Urothelium cell line (cell line): ENCODE data around the gene PML.
A peak's percentile ranks its signal among the peaks of the same experiment; 100 is the strongest.

ENCODE experiments used
- DNase-seq: peaks from one replicate; pipeline ENCODE4 v3.0.0; 2011; ENCODE audit warnings: low spot score, mixed read lengths
- FAIRE-seq: peaks from 2 replicates; lab custom pipeline; 2011; peaks lifted over from hg19 to GRCh38; lab: Jason Lieb, UNC

The PML gene

DNA sequence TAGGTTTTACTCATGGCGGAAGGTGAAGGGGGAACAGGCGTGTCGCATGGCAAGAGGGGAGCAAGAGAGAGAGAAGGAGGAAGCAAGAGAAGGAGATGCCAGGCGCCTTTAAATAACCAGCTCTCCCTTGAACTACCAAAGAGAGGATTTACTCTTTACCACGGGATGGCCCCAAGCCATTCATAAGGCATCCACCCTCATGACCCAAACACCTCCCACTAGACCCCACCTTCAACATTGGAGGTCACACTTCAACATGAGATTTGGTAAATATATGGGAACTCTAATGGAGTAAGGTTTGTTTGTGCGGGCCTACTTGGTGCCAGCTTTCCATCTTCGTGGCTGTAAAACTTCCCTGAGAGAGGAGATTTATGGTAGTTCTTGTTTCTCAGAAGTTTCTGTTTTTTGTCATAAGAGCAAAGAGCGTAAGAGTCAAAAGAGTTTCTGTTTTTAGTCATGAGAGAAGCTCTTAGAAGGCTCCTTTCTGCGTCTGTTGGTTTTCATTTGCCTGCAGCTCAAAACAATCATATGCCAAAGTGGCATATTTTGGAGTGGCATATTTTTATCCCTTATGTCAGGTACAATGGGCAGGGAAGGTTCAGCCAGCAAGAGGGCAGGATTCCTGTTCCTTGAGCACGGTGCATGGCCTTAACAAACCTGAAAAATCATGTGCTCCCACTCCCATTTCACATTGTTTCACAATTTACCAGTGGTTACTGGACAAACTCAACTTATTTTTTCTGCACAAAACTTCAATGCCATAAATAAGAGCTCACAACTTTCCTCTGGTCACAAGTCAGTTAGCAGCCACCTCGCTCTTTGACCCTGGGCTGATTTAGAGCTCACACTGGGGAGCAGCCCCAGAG is 12.5 kb downstream of the PML start:
- DNase-seq (no peak), FAIRE-seq (no peak)

DNA sequence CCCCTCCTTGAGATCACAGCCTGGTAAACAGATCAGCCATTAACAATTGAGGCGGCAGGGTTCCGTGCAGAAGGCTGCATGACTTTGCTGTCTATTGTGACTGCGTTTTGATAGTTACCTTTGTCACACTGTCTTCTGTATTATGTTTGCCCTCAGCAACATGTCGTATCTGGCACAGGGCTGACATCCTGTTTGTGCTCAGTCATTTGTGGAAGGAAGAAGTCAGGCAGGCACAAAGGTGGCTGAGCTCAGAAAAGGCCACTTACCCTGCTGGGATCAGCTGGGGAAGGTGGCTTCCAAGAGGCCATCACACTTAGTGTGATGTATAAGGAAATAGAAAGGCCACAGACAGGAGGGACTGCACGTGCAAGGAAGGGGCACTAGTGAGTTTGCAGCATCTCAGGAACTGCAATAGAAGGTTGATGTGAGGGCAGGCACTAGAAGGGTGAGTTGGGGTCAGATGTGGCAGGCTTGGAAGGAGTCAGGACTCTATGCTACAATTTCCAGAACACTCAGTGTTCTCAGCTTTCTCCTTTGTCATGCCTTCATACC is 13.4 kb downstream of the PML start:
- FAIRE-seq (no peak), DNase-seq (no peak)

DNA sequence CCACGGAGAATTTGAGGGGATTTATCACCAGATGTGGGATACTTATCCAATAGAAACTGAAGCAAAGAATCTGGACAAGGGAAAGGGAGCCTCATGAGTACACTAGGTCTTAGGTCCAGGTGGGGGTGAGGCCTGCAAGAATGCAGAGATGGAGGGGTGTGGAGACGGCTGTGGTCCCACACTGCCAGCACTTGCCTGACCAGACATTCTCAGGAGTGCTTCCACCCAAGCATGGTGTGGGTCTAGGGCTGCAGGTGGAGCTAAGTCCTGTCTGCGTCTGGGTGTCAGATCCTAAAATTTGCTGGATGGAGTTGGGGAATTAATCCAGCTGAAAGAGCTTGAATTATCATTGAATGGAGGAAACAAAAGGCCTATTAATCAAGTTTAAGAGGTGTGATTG is 14.4 kb downstream of the PML start:
- DNase-seq: no peak
- no peak for FAIRE-seq

DNA sequence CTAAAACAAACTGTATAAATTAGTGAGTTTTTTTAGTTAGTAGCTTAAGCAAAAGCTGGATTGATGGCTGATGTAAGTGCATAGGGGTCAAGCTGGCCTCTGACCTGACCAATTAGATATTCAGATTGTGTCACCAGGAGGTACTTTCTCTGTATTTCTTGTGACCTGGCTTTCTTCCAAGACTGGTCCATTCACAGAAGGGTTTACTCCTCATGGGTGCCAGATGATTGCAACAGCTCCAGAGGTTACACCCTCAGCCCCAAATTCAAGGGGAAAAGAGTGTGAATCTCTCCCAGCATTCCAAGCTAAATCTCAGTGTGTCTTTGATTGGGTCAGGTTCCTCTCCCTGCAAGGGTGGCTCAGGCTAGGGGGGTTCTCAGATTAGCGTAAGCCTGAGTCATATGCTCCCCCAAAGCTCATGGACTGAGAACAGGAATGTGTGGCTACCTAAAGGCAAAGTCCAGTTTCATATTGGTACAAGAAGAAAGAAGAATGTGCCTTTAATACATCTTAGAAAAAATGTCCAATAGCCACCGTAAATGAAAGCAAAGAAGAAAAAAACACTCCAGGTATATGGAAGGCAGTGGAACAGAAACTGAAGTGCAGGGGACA is 16.5 kb downstream of the PML start:
- FAIRE-seq (no peak), DNase-seq (no peak)

DNA sequence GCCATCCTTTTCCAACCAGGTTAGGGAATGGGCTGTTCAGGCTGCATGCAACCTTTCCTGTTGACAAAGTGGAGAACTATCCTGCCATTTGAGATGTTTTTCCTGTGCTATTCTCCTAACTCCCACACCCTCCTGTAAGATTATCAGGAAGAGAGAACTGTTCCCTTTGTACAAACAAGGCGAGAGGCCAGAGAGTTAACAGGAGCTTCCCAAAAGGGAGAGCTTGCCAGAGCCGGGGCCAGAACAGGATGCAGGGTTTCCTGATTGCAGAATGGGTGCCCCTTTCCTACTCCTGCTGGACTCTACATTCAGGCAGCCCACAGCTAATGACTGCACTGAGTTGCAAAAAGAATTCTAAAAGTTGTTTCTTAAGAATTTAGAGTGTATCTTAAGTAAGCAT is 17.1 kb downstream of the PML start:
- DNase-seq: no peak
- no peak for FAIRE-seq

DNA sequence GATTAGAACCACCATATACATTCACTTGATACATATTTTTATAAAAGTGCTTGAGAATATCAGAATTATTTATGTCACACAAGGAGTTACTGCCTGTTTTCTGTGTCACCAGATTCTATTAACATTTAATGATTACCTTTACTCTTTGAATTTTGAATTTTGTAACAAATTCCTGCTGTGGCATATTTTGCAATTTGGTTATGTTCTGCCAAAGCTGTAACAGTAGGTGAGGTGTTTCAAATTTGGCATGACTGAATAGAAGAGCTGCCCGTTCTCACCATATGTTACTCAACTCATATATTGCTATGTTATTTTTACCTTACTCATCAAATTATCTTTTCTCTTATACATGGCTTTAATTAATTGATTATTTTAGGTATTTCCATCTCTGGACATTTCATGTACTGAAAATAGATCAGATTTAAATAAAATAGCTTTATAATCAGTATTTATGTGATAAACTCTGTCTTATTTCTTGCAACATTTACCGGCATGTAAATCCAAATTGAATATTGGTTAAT is 18.9 kb downstream of the PML start:
- no peak for FAIRE-seq
- no peak for DNase-seq

DNA sequence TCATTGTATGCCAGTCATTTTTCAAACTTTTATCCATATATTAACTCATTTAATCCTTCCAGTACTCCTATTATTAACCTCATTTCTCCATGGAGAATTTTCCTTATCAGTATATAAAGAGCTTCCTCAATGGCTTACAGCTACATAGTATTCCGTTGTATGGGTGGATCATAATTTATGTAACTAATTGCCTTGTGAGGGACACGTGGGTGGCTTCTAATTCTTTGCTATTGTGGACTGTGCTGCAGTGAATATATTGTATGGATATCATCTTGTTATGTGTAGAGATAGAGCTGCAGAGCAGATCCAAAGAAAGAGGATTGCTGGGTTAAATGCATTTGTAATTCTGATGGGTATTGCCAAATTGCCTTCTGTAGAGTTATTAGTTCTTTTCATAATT is 25.2 kb downstream of the PML start:
- DNase-seq (no peak), FAIRE-seq (no peak)

DNA sequence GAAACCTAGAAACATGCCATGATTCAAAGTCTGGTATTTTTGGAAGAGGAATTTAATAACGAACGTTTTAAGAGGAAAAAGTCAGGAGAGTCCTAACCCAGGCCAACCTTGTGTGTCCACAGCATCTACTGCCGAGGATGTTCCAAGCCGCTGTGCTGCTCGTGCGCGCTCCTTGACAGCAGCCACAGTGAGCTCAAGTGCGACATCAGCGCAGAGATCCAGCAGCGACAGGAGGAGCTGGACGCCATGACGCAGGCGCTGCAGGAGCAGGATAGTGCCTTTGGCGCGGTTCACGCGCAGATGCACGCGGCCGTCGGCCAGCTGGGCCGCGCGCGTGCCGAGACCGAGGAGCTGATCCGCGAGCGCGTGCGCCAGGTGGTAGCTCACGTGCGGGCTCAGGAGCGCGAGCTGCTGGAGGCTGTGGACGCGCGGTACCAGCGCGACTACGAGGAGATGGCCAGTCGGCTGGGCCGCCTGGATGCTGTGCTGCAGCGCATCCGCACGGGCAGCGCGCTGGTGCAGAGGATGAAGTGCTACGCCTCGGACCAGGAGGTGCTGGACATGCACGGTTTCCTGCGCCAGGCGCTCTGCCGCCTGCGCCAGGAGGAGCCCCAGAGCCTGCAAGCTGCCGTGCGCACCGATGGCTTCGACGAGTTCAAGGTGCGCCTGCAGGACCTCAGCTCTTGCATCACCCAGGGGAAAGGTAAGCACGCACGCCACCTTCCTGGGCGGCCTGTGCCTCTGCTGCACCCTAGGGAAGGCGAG is 28.4 kb downstream of the PML start:
- DNase-seq (no peak), FAIRE-seq (no peak)

DNA sequence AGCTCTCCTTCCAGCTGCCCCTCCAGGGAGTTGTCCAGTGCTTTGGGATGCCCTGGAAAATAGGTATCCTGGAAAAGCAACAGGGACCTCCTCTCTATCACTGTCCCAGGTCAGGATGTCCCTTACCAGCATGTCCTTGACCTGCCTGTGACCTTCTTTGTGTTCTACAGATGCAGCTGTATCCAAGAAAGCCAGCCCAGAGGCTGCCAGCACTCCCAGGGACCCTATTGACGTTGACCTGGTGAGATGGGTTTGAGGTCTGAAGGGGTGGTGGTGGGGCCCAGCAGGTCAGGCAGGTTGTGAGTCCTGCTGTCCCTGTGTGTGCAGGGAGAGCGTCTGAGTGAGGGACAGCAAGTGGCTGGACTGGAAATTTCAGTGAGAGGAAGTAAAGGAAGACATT is 30.2 kb downstream of the PML start:
- DNase-seq (no peak), FAIRE-seq (no peak)

DNA sequence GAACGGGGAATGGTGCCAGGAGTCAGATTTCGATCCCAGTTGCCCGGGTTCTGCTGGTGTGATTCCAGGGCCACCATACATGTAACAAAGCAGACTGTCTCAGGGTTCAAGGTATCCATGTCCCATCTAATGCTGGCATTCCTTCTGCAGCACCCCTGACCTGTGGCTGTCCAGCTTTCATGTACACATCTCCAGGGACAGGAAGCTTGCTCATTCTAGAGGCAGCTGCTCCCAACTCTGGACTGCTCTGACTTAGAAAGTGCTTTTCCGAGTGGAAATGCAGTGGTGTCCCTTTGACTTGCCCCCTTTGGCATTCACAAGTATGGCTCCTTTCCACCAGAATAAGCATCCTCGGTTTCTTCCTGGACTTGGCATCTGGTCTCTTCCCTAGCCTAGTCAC is 30.9 kb downstream of the PML start:
- DNase-seq: no peak
- FAIRE-seq: no peak

DNA sequence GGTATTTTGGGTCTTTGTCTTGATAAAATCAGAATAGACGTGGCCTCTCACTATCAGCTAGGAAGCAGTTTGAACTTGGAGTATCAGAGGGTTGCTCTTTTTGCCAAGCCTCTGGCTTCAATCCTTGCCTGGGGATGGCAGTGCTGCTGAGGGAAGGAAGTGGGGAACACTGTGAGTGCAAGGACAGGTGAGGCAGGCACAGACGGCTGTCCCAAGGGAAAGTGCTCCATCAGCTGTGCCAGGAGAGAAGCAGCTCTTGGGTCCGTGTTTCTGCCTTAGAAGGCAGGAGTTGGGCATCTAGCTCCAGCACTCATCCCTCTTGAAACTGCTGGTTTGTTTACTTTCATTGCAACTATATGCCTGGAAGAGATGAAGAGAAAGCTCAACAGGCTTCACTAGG is 33.2 kb downstream of the PML start:
- DNase-seq (no peak), FAIRE-seq (no peak)

DNA sequence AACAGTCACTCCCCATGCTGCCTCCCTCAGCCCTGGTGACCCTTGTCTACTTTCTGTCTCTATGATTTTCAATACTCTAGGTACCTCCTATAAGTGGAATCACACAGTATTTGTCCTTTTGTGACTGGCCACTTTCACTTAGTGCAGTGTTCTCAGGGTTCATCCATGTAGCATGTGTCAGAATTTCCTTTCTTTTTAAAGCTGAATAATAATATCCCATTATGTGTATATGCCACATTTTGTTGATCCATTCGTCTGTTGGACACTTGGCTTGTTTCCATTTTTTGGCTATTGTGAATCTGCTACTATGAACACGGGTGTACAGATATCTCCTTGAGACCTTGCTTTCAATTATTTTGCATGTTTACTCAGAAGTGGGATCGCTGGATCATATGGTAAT is 34.1 kb downstream of the PML start:
- DNase-seq (no peak), FAIRE-seq (no peak)

DNA sequence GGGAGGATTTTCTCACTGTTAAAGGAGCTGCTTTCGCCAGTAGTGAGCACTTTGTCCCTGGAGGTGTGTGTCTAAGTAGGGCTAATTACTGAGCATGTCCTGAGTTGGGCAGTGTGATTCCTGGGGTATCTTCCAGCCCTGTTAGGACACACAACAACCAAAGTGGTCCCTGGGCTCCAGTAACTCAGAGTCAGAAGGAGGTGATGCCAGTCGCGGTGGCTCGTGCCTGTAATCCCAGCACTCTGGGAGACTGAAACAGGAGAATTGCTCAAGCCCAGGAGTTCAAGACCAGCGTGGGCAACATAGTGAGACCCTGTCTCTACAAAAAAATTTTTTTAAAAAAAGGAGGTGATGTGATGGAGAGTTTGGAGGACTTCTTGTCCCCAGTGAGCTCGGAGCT is 37.5 kb downstream of the PML start:
- DNase-seq (no peak), FAIRE-seq (no peak)

DNA sequence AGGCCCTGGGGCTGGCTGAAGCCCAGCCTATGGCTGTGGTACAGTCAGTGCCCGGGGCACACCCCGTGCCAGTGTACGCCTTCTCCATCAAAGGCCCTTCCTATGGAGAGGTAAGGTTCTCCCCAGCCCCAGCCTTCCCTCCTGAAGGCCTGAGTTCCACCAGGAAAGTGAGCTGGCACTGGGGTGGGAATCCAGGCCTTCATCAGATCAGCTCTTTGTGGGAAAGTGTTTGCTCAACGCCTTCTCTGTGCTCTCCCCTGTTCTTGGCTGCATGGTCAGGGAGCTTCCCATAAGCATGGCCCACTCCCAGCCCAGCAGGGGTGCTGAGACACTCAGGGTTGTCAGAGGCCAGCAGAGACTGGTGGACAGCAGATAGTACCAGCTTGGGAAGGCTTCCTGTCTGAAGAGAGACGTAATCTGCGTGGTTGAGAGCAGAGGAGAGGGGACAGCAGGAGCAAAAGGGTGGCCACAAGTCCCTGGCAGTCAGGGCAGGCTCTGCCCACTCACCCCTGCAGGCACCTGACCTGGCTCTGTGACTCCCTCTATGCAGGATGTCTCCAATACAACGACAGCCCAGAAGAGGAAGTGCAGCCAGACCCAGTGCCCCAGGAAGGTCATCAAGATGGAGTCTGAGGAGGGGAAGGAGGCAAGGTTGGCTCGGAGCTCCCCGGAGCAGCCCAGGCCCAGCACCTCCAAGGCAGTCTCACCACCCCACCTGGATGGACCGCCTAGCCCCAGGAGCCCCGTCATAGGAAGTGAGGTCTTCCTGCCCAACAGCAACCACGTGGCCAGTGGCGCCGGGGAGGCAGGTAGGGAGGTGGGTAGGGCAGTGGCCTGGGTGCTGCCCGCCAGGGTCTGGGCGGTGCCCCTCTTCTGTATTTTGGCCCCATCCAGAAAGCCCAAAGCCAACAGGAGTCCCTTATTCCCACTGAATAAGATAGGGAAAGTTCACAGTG is 38.4 kb downstream of the PML start:
- DNase-seq (no peak), FAIRE-seq (no peak)

DNA sequence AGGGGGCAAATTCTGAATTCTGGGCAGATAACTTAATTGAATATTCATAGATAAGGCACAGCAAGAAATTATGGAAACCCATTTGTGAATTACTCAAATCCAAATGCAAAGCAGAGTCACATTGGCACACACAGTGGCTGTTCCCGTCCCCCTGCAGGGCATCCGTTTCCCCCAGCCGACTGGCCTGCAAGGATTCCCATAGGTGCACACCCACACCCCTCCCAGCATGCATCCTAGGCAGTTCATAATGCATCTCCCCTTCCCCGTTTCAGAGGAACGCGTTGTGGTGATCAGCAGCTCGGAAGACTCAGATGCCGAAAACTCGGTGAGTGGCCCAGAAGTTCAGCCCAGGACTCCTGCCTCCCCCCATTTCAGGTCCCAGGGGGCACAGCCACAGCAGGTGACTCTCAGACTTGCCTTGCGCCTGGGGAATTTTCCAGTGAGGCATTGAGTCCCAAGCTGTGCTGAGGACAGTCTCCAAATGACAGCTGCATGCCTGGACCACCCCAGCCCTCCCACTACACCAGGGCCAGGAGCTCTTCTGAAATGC is 39.8 kb downstream of the PML start:
- no peak for DNase-seq
- no peak for FAIRE-seq

DNA sequence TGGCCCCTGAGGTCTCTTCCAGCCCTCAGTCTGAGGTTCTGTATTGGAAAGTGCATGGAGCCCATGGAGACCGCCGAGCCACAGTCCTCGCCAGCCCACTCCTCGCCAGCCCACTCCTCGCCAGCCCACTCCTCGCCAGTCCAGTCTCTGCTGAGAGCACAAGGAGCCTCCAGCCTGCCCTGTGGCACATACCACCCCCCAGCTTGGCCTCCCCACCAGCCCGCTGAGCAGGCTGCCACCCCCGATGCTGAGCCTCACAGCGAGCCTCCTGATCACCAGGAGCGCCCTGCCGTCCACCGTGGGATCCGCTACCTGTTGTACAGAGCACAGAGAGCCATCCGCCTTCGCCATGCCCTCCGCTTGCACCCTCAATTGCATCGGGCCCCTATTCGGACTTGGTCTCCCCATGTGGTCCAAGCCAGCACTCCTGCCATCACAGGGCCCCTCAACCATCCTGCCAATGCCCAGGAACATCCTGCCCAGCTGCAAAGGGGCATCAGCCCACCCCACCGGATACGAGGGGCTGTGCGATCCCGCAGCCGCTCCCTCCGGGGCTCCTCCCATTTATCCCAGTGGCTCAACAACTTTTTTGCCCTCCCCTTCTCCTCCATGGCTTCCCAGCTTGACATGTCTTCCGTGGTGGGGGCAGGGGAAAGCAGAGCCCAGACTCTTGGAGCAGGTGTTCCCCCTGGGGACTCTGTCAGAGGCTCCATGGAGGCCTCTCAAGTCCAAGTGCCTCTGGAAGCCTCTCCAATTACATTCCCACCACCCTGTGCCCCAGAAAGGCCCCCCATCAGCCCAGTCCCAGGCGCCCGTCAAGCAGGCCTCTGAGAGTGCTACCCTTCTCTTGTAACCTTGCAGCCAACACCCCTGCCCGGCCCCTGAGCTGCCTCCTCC is 40.9 kb downstream of the PML start:
- FAIRE-seq (no peak), DNase-seq (no peak)

DNA sequence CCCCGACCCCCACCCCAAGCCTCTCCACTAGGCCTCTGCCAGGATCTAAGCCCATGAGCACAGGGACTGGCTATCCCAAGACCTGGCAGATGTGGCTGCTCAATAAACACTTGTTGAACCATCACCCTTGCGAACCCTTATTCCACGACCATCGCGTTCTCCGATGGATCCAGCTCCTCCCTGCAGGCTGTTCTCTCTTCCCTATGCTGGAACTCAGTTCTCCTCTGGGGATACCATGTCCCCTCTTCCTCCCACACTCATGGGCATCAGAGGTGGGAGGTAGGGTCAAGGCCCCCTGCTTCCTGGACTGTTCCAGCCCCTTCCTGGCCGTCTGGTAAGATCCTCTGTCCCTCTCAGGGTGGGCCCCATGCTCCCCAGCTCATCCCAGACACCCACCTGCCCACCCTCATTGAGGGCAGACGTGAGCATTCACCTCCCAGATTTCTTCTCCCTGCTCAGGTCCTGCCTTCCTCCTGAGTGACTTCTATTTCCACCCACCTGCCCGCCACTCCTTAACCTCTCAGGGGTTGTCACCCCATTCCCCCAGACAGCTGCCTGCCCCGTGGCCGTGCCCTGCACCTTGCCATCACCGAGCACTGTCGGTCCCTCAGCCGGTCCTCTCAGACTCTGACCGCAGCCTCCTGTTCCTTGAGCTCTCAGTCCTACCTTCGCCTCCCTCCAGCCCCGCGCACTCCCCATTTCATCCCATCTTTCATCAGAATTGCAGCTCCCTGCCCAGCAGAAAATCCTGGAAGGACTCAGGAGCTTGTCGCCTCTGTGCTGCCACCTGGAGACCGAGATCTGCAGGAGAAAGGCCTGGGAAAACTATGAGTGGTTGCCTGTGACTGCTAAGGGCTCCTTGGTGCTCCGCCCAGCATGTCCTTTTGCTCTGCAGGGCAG is 42.0 kb downstream of the PML start:
- DNase-seq: peak; percentile 38

More for the DNA sequence above, 42.0 kb downstream of the PML start:
- FAIRE-seq: peak; percentile 56
